Upper lobe of left lung (tissue), 6 donors: ENCODE data around the gene KCTD1. TPM values are rescaled to one million over a fixed set of nuclear protein-coding genes. Genes with fewer than 3 reads are reported as not detected.

ENCODE experiments used
- ATAC-seq, 2 donors: fragments of 200-7000 bp; cut with Tn5 transposase; one replicate each; pipeline ENCODE4 v1.9.1; 2022; ENCODE audit warnings: mild to moderate bottlenecking in 2 of 2, moderate library complexity in 2 of 2; ENCODE audit not compliant: low FRiP score in 2 of 2
- DNase-seq, 2 donors: peaks; one replicate each; pipeline ENCODE4 v3.0.0-alpha.2; 2019 to 2020
- H3K27ac ChIP-seq, 4 donors: fragments of 200-600 bp; sonication (generic); one replicate each; pipeline ENCODE4 v1.5.1; 2016 to 2019
- H3K27me3 ChIP-seq, 4 donors: fragments of 200-600 bp; sonication (generic); one replicate each; pipeline ENCODE4 v1.5.1; 2017 to 2019
- H3K36me3 ChIP-seq, 4 donors: fragments of 200-600 bp; sonication (generic); one replicate each; pipeline ENCODE4 v1.5.1; 2016 to 2019
- H3K4me1 ChIP-seq, 4 donors: fragments of 200-600 bp; sonication (generic); one replicate each; pipeline ENCODE4 v1.5.1; 2018 to 2019
- H3K4me3 ChIP-seq, 4 donors: fragments of 200-600 bp; sonication (generic); one replicate each; pipeline ENCODE4 v1.5.1; 2017 to 2019; ENCODE audit warnings: mild to moderate bottlenecking in 2 of 4, moderate library complexity in 1 of 4
- H3K9me3 ChIP-seq, 4 donors: fragments of 200-600 bp; sonication (generic); one replicate each; pipeline ENCODE4 v1.5.1; 2018 to 2019
- EP300 ChIP-seq, 4 donors: sonication (generic); formaldehyde crosslinking; IDR thresholded peaks; one replicate each; pipeline ENCODE4 v1.5.1; 2017; ENCODE audit warnings: antibody characterized with exemption in 4 of 4, control low read depth in 2 of 4
- POLR2A ChIP-seq, 4 donors: fragments of 450-650 bp; IDR thresholded peaks; one replicate each; pipeline ENCODE4 v1.5.1; 2016 to 2017; ENCODE audit warnings: antibody characterized with exemption in 4 of 4, mild to moderate bottlenecking in 2 of 4
- POLR2AphosphoS5 ChIP-seq, 2 donors: sonication (generic); formaldehyde crosslinking; IDR thresholded peaks; one replicate each; pipeline ENCODE4 v1.5.1; 2017; ENCODE audit warnings: antibody characterized with exemption in 2 of 2
- WGBS, 2 donors: methylation state at CpG; one replicate each; pipeline ENCODE4 v1.1.5; 2017 to 2018; 5-methylcytosine and 5-hydroxymethylcytosine counted together
- total RNA-seq, 6 donors: library from RNA; depleted of rRNA in 4 of 6; stranded (reverse); fragments of >200 nt in 4 of 6; gene quantifications; one replicate each; pipeline versions ENCODE4 v1.1.0 to v1.2.1, GENCODE V29; 2016 to 2021
- TF ChIP-seq, protein P1 (sequence below), 6 experiments: fragments of 450-650 bp in 4 of 6; fragments of 200-600 bp in 2 of 6; sonication (generic) in 2 of 6; IDR thresholded peaks; one replicate each; pipeline ENCODE4 v1.5.1; 2016 to 2019; ENCODE audit warnings: antibody characterized with exemption in 6 of 6
- donor health status: DM: no; HTN: no; CAD: no; lungs with moderate emphysema.
- donor health status: DM: no; HTN: yes; CAD: no; lungs with severe emphysema.

The KCTD1 gene
- total RNA-seq, 6 donors from 2014 or later, result 5.8 to 22.3 (median 14.1) TPM

GRCh38 chr18:26476697-26477096, 71.7 kb downstream of the KCTD1 start:
- TF ChIP-seq EP300 (IDR thresholded peaks at IDR 0.05), result no peak
- no peak for TF ChIP-seq POLR2A (IDR thresholded peaks at IDR 0.05)
- TF ChIP-seq, protein P1, sequence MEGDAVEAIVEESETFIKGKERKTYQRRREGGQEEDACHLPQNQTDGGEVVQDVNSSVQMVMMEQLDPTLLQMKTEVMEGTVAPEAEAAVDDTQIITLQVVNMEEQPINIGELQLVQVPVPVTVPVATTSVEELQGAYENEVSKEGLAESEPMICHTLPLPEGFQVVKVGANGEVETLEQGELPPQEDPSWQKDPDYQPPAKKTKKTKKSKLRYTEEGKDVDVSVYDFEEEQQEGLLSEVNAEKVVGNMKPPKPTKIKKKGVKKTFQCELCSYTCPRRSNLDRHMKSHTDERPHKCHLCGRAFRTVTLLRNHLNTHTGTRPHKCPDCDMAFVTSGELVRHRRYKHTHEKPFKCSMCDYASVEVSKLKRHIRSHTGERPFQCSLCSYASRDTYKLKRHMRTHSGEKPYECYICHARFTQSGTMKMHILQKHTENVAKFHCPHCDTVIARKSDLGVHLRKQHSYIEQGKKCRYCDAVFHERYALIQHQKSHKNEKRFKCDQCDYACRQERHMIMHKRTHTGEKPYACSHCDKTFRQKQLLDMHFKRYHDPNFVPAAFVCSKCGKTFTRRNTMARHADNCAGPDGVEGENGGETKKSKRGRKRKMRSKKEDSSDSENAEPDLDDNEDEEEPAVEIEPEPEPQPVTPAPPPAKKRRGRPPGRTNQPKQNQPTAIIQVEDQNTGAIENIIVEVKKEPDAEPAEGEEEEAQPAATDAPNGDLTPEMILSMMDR (IDR thresholded peaks at IDR 0.05), result no peak
- TF ChIP-seq POLR2AphosphoS5 (IDR thresholded peaks at IDR 0.05), result no peak
- WGBS, 2 donors, result 95 to 96% methylated on average over 8 of the region's 8 CpGs
- Histone ChIP-seq H3K4me3 (no peak overlapping the region), H3K36me3 (no peaks in the 10 kb centered on the region), H3K27ac (no peak overlapping the region), H3K9me3 (no peaks in the 10 kb centered on the region), H3K4me1 (no peaks in the 10 kb centered on the region), H3K27me3 (no peaks in the 10 kb centered on the region)
- no peak for DNase-seq
- ATAC-seq, result no peak

GRCh38 chr18:26474542-26474941, 73.8 kb downstream of the KCTD1 start:
- H3K4me1 ChIP-seq, result no peaks in the 10 kb centered on the region

DNA sequence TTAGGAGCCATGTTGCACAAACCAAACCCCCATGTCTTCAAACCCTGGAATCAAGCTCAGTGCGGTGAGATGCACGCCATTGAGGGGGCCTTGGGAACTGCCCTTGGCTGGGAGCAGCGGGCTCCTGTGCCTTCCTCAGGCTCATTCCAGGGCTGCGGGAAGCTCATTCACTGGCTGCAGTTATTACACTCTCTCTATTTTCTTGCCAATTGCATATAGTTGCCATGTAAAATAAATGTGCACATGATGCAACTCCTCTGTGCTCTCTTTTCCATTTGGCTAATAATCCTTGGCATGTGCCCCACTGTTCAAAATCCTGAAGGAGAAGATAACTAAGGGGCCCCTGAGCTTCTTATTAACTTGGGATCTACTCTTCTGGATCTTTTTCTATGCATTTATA, 74.7 kb downstream of the KCTD1 start:
- WGBS, 2 donors, result 82 to 88% methylated on average over 4 of the region's 4 CpGs
- no peaks in the 10 kb centered on the region for H3K9me3 ChIP-seq
- H3K4me3 ChIP-seq, result no peak overlapping the region
- no peaks in the 10 kb centered on the region for H3K36me3 ChIP-seq
- DNase-seq (peak in 1 of 2 donors; percentile 12), ATAC-seq (no peak)
- no peaks in the 10 kb centered on the region for H3K27me3 ChIP-seq
- H3K4me1 ChIP-seq, result no peaks in the 10 kb centered on the region
- H3K27ac ChIP-seq, result no peak overlapping the region
- TF ChIP-seq, protein P1 (IDR thresholded peaks at IDR 0.05), result no peak
- no peak for TF ChIP-seq POLR2AphosphoS5 (IDR thresholded peaks at IDR 0.05)
- TF ChIP-seq POLR2A (IDR thresholded peaks at IDR 0.05), result no peak
- TF ChIP-seq EP300 (IDR thresholded peaks at IDR 0.05), result no peak

More at GRCh38 chr18:26474542-26474941, 73.8 kb downstream of the KCTD1 start:
- no peak overlapping the region for H3K4me3 ChIP-seq
- no peaks in the 10 kb centered on the region for H3K27me3 ChIP-seq
- DNase-seq (no peak), ATAC-seq (no peak)
- H3K9me3 ChIP-seq, result no peaks in the 10 kb centered on the region
- H3K36me3 ChIP-seq, result no peaks in the 10 kb centered on the region
- H3K27ac ChIP-seq, result no peak overlapping the region
- TF ChIP-seq POLR2AphosphoS5 (IDR thresholded peaks at IDR 0.05) (no peak), EP300 (IDR thresholded peaks at IDR 0.05) (no peak), POLR2A (IDR thresholded peaks at IDR 0.05) (no peak)
- TF ChIP-seq, protein P1 (IDR thresholded peaks at IDR 0.05), result no peak
- WGBS, 2 donors, result 86 to 88% methylated on average over 1 of the region's 1 CpG

GRCh38 chr18:26471826-26472225, 76.5 kb downstream of the KCTD1 start:
- Histone ChIP-seq H3K4me1 (no peaks in the 10 kb centered on the region), H3K4me3 (no peak overlapping the region), H3K27ac (no peak overlapping the region), H3K36me3 (no peaks in the 10 kb centered on the region), H3K9me3 (no peaks in the 10 kb centered on the region), H3K27me3 (no peaks in the 10 kb centered on the region)
- ATAC-seq (no peak), DNase-seq (no peak)
- TF ChIP-seq EP300 (IDR thresholded peaks at IDR 0.05), result no peak
- TF ChIP-seq POLR2AphosphoS5 (IDR thresholded peaks at IDR 0.05), result no peak
- no peak for TF ChIP-seq POLR2A (IDR thresholded peaks at IDR 0.05)
- TF ChIP-seq, protein P1 (IDR thresholded peaks at IDR 0.05), result no peak
- WGBS, 2 donors, result 93 to 95% methylated on average over 9 of the region's 9 CpGs

DNA sequence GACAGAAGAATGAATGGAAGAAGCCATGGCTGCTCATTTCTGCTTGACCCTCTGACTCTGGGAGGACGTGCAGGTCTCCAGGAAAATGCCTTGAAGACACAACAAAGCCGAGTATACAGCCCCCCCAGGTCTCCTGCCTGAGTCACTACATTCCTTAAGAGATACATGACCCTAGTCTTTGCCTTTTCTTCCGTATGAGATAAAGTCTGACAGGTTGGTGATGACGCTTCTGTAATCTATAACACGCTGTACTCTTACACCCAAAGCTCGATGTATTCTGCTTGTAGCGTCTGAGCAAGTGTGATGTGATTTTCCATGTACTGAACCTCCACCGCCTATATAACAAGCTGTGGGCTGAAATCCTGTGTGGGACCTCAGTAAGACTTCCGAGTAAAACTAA, 77.3 kb downstream of the KCTD1 start:
- Histone ChIP-seq H3K4me3 (no peak overlapping the region), H3K4me1 (no peaks in the 10 kb centered on the region), H3K27me3 (no peaks in the 10 kb centered on the region), H3K9me3 (no peaks in the 10 kb centered on the region), H3K27ac (no peak overlapping the region), H3K36me3 (no peaks in the 10 kb centered on the region)
- TF ChIP-seq POLR2AphosphoS5 (IDR thresholded peaks at IDR 0.05), result no peak
- no peak for TF ChIP-seq EP300 (IDR thresholded peaks at IDR 0.05)
- no peak for TF ChIP-seq POLR2A (IDR thresholded peaks at IDR 0.05)
- TF ChIP-seq, protein P1 (IDR thresholded peaks at IDR 0.05), result no peak
- DNase-seq (no peak), ATAC-seq (no peak)
- WGBS, 2 donors, result 86 to 87% methylated on average over 9 of the region's 9 CpGs
